Endothelial cell of umbilical vein (primary cell): ENCODE data around the gene SMARCD2. TPM values are rescaled to one million over a fixed set of nuclear protein-coding genes. Genes with fewer than 3 reads are reported as not detected.

Experiments
- BruUV-seq: library from RNA; stranded (reverse); fragments of 400-500 nt; replicated peaks from 2 replicates; lab custom pipeline; 2021; lab: Mats Ljungman, UMichigan
- CTCF ChIA-PET: fragments of 300-600, 350-600 bp; sonication (Branson Sonifier 250); formaldehyde crosslinking; loops from one replicate; lab custom pipeline; 2021; ENCODE audit warnings: antibody characterized with exemption, inconsistent platforms; lab: Charles Lee
- POLR2A ChIA-PET: fragments of 300-600, 350-600 bp; sonication (Branson Sonifier 250); formaldehyde crosslinking; loops from one replicate; lab custom pipeline; 2021; ENCODE audit warnings: antibody characterized with exemption, inconsistent platforms; lab: Charles Lee
- DNase-seq: peaks from one replicate; pipeline ENCODE4 v3.0.0-alpha.2; 2011; ENCODE audit warnings: low read depth, low spot score
- FAIRE-seq: peaks from 2 replicates; lab custom pipeline; 2011; peaks lifted over from hg19 to GRCh38; lab: Jason Lieb, UNC
- H2AFZ ChIP-seq: 2 replicates; pipeline ENCODE4 v1.6.0; 2012; ENCODE audit warnings: low read depth, low read length, control low read depth, inconsistent platforms
- H3K27ac ChIP-seq: 2 replicates; pipeline ENCODE4 v1.5.1; 2011; ENCODE audit warnings: low read depth, mild to moderate bottlenecking, control low read depth, low read length, moderate library complexity; ENCODE audit not compliant: insufficient read depth
- H3K27me3 ChIP-seq, 2 experiments: 2 replicates each; pipeline versions ENCODE4 v1.6.0 to v1.6.1; 2011; ENCODE audit warnings: low read length in 2 of 2, mixed read lengths in 1 of 2; ENCODE audit not compliant: control insufficient read depth in 2 of 2, insufficient read depth in 2 of 2
- H3K36me3 ChIP-seq, 2 experiments: 2 replicates in 1 of 2; 3 replicates in 1 of 2; pipeline ENCODE4 v1.5.1; 2011; ENCODE audit warnings: low read length in 2 of 2, mild to moderate bottlenecking in 1 of 2, moderate library complexity in 1 of 2; ENCODE audit not compliant: control insufficient read depth in 2 of 2, insufficient read depth in 2 of 2; ENCODE audit errors: extremely low read depth in 1 of 2
- H3K4me1 ChIP-seq: 3 replicates; pipeline ENCODE4 v1.5.1; 2011; ENCODE audit warnings: mild to moderate bottlenecking, low read length; ENCODE audit not compliant: control insufficient read depth, insufficient read depth; ENCODE audit errors: extremely low read depth
- H3K4me2 ChIP-seq: 2 replicates; pipeline ENCODE4 v1.6.1; 2011; ENCODE audit warnings: low read length, control low read depth, mixed read lengths; ENCODE audit not compliant: insufficient read depth
- H3K4me3 ChIP-seq, 3 experiments: fragments of 200-600 bp in 1 of 3; sonication (generic), shearing (Covaris generic) in 1 of 3; replicated peaks in 1 of 3; 2 replicates each; pipeline ENCODE4 v1.5.1; 2011 to 2016; ENCODE audit warnings: control low read depth in 3 of 3, low read length in 3 of 3, mild to moderate bottlenecking in 2 of 3, inconsistent platforms in 1 of 3, low read depth in 1 of 3, moderate library complexity in 1 of 3; ENCODE audit not compliant: insufficient read depth in 1 of 3
- H3K79me2 ChIP-seq: 2 replicates; pipeline ENCODE4 v1.6.0; 2012; ENCODE audit warnings: low read length, inconsistent platforms; ENCODE audit not compliant: control insufficient read depth, insufficient read depth
- H3K9ac ChIP-seq: replicated peaks from 2 replicates; pipeline ENCODE3; 2011; ENCODE audit warnings: low read length, control low read depth; ENCODE audit not compliant: insufficient read depth; ENCODE audit errors: extremely low read depth
- H3K9me1 ChIP-seq: replicated peaks from 3 replicates; pipeline ENCODE4 v1.6.0; 2011; ENCODE audit warnings: mild to moderate bottlenecking, low read length; ENCODE audit not compliant: control insufficient read depth, insufficient read depth; ENCODE audit errors: extremely low read depth
- H3K9me3 ChIP-seq: replicated peaks from 2 replicates; pipeline ENCODE4 v1.5.1; 2012; ENCODE audit warnings: low read length, inconsistent platforms; ENCODE audit not compliant: control insufficient read depth, insufficient read depth
- H4K20me1 ChIP-seq: replicated peaks from 2 replicates; pipeline ENCODE3; 2011; ENCODE audit warnings: mild to moderate bottlenecking, low read length; ENCODE audit not compliant: control insufficient read depth, insufficient read depth; ENCODE audit errors: extremely low read depth
- CTCF ChIP-seq, 2 donors: IDR thresholded peaks; 1 replicate in 1 of 2; 2 replicates in 1 of 2; pipeline ENCODE4 v1.5.1; 2011; ENCODE audit warnings: low read length in 2 of 2, mild to moderate bottlenecking in 2 of 2, moderate library complexity in 2 of 2, control low read depth in 1 of 2, inconsistent platforms in 1 of 2, low read depth in 1 of 2; ENCODE audit not compliant: insufficient read depth in 1 of 2; ENCODE audit errors: extremely low read depth in 1 of 2
- EZH2 ChIP-seq: IDR thresholded peaks from 2 replicates; pipeline ENCODE4 v1.6.1; 2012; ENCODE audit warnings: borderline replicate concordance, low read depth, mild to moderate bottlenecking, moderate library complexity, low read length, inconsistent platforms; ENCODE audit not compliant: severe bottlenecking
- FOS ChIP-seq: IDR thresholded peaks from 2 replicates; pipeline ENCODE4 v1.6.1; 2011; ENCODE audit warnings: mild to moderate bottlenecking, low read length, moderate library complexity, borderline replicate concordance; ENCODE audit not compliant: insufficient read depth
- GATA2 ChIP-seq: IDR thresholded peaks from 2 replicates; pipeline ENCODE4 v1.7.0; 2011; ENCODE audit warnings: low read depth, mild to moderate bottlenecking, moderate library complexity, mixed read lengths, low read length; ENCODE audit not compliant: insufficient read length, insufficient read depth
- JUN ChIP-seq: IDR thresholded peaks from 2 replicates; pipeline ENCODE4 v1.6.1; 2011; ENCODE audit warnings: borderline replicate concordance, low read depth; ENCODE audit not compliant: insufficient read length, insufficient read depth
- MAX ChIP-seq: IDR thresholded peaks from 2 replicates; pipeline ENCODE4 v1.6.1; 2011; ENCODE audit not compliant: insufficient read depth, insufficient read length
- MYC ChIP-seq: IDR thresholded peaks from one replicate; pipeline ENCODE4 v1.6.1; 2011; ENCODE audit warnings: mild to moderate bottlenecking, low read depth, low read length
- POLR2A ChIP-seq: IDR thresholded peaks from 2 replicates; pipeline ENCODE4 v1.6.1; 2012; ENCODE audit warnings: low read depth, mild to moderate bottlenecking, control low read depth, low read length
- POLR2AphosphoS5 ChIP-seq: IDR thresholded peaks from 2 replicates; pipeline ENCODE4 v1.6.1; 2012; ENCODE audit warnings: low read depth, mild to moderate bottlenecking, control low read depth, low read length, moderate library complexity; ENCODE audit not compliant: insufficient read depth
- dilution Hi-C: fragments of 300-500 bp; cut with MboI; formaldehyde crosslinking; loops from one replicate; pipeline ENCODE4 v1.15.0; 2019; ENCODE audit warnings: low sequenced_read_pairs; ENCODE audit not compliant: extremely low pct_ligation_motif_present
- intact Hi-C: fragments of 100-400 bp; cut with micrococcal nuclease; formaldehyde crosslinking; loops from one replicate; pipeline ENCODE4 v1.10.0; 2022
- polyA plus RNA-seq, 4 experiments: library from polyadenylated mRNA; depleted of rRNA in 3 of 4; stranded (reverse) in 3 of 4; unstranded in 1 of 4; fragments of >200 nt; gene quantifications; 2 replicates each; pipeline versions ENCODE4 v1.2.1 to v1.2.3, GENCODE V29; 2011 to 2012; ENCODE audit warnings: missing spikeins in 1 of 4
- total RNA-seq: library from RNA; stranded (reverse); gene quantifications from 2 replicates; pipeline ENCODE4 v1.2.3, GENCODE V29; 2021

The SMARCD2 gene
- total and polyA plus RNA-seq, 2 donors (not counting 3 experiments of a cell fraction or from before 2014, with no cell fraction given), result 51.2 to 55.7 TPM

GRCh38 chr17:63821804-63822203 is 20.7 kb downstream of the SMARCD2 start:
- DNase-seq, result no peak
- H3K9ac ChIP-seq, result no peak overlapping the region
- dilution Hi-C loops (no loop called here), intact Hi-C loops (loop anchor here (10.0 kb wide), 1 partner anchor 1247 kb away; no protein-coding TSS in a partner anchor)
- H3K9me3 ChIP-seq, result no peaks in the 10 kb centered on the region
- BruUV-seq, result no TSS peak
- H3K79me2 ChIP-seq, result peaks cover 22% of the 10 kb centered on the region
- peaks cover 59 to 69% of the 10 kb centered on the region in 2 experiments for H3K36me3 ChIP-seq
- H3K27me3 ChIP-seq, result no peaks in the 10 kb centered on the region
- no peak for FAIRE-seq
- no peak overlapping the region for H2AFZ ChIP-seq
- no peaks in the 10 kb centered on the region for H3K9me1 ChIP-seq
- H3K27ac ChIP-seq, result no peak overlapping the region
- H4K20me1 ChIP-seq, result no peaks in the 10 kb centered on the region
- no peak for TF ChIP-seq GATA2
- no peak for TF ChIP-seq EZH2
- TF ChIP-seq POLR2A, result no peak
- TF ChIP-seq FOS, result no peak
- no peak for TF ChIP-seq MAX
- no peak for TF ChIP-seq CTCF (IDR thresholded peaks at IDR 0.05; ENCODE audit: extremely low read depth in 1 of 2, insufficient read depth in 1 of 2, low read depth in 1 of 2, low read length in 2 of 2)
- no peak for TF ChIP-seq POLR2AphosphoS5
- no peak for TF ChIP-seq MYC
- no peak for TF ChIP-seq JUN
- H3K4me1 ChIP-seq, result peaks cover 11% of the 10 kb centered on the region
- ChIA-PET CTCF (no interaction called here), POLR2A (no interaction called here)
- H3K4me3 ChIP-seq, result no peak overlapping the region
- no peak overlapping the region for H3K4me2 ChIP-seq
